Activated gamma-delta T cell treated with anti-CD3 and anti-CD28 coated beads, Interleukin-2, amount 50 U/mL, for 16 hours (primary cell): ENCODE results near the gene PRCD.
"Not testable (repeated sequence)": the region's sequence is repeated elsewhere in the genome, so short reads cannot be mapped to it uniquely, and the experiment has no call there.

Experiments
- DNase-seq: peaks from one replicate; pipeline ENCODE4 v3.0.0-alpha.2; 2020; ENCODE audit warnings: low read depth

PRCD gene

GRCh38 chr17:76504117-76504516 is 35.7 kb upstream of the PRCD start:
- DNase-seq, result no peak

- peak; percentile 85 for DNase-seq
Measured at GRCh38 chr17:76506408-76507345, 33.2 kb upstream of the PRCD start.

- DNase-seq, result not testable (repeated sequence)
Measured at GRCh38 chr17:76508472-76509063, 31.3 kb upstream of the PRCD start.

GRCh38 chr17:76510831-76511244 is 29.0 kb upstream of the PRCD start:
- DNase-seq, result no peak

GRCh38 chr17:76511668-76512365 is 28.0 kb upstream of the PRCD start:
- DNase-seq, result no peak

GRCh38 chr17:76512366-76513305 is 27.2 kb upstream of the PRCD start:
- no peak for DNase-seq

GRCh38 chr17:76513306-76513692 is 26.5 kb upstream of the PRCD start:
- DNase-seq, result no peak

GRCh38 chr17:76514355-76514754 is 25.5 kb upstream of the PRCD start:
- DNase-seq, result not testable (repeated sequence)

GRCh38 chr17:76515274-76515949 is 24.4 kb upstream of the PRCD start:
- DNase-seq, result peak; percentile 77

- no peak for DNase-seq
Measured at GRCh38 chr17:76517638-76518038, 22.2 kb upstream of the PRCD start.

- no peak for DNase-seq
Measured at GRCh38 chr17:76519048-76519966, 20.5 kb upstream of the PRCD start.

GRCh38 chr17:76521262-76521661 is 18.6 kb upstream of the PRCD start:
- DNase-seq, result no peak

- not testable (repeated sequence) for DNase-seq
Measured at GRCh38 chr17:76521683-76522082, 18.2 kb upstream of the PRCD start.

GRCh38 chr17:76523084-76524037 is 16.5 kb upstream of the PRCD start:
- DNase-seq, result peak; percentile 70

GRCh38 chr17:76524598-76525512 is 15.0 kb upstream of the PRCD start:
- no peak for DNase-seq

- not testable (repeated sequence) for DNase-seq
Measured at GRCh38 chr17:76525513-76525833, 14.4 kb upstream of the PRCD start.

GRCh38 chr17:76527016-76527415 is 12.8 kb upstream of the PRCD start:
- not testable (repeated sequence) for DNase-seq
